HAP-1 (cell line): ENCODE measurements around the gene RECQL5.
A peak's percentile ranks its signal among the peaks of the same experiment; 100 is the strongest.

Experiments
- DNase-seq, 2 experiments: peaks; one replicate each; pipeline ENCODE4 v3.0.0-alpha.2; 2016 to 2020; ENCODE audit warnings: low spot score in 2 of 2
- H3K27me3 ChIP-seq: fragments of 250-450 bp; sonication (Bioruptor Pico); 2 replicates; pipeline ENCODE4 v1.5.1; 2020; ENCODE audit warnings: low read depth, mild to moderate bottlenecking, moderate library complexity
- H3K36me3 ChIP-seq: fragments of 250-450 bp; sonication (Bioruptor Pico); replicated peaks from 2 replicates; pipeline ENCODE4 v1.5.1; 2020; ENCODE audit warnings: mild to moderate bottlenecking
- H3K4me1 ChIP-seq: fragments of 250-450 bp; sonication (Bioruptor Pico); 2 replicates; pipeline ENCODE4 v1.5.1; 2020; ENCODE audit warnings: mild to moderate bottlenecking
- H3K4me3 ChIP-seq: fragments of 250-450 bp; sonication (Bioruptor Pico); 2 replicates; pipeline ENCODE4 v1.5.1; 2020; ENCODE audit warnings: mild to moderate bottlenecking, moderate library complexity
- H3K9me3 ChIP-seq: fragments of 250-450 bp; sonication (Bioruptor Pico); 2 replicates; pipeline ENCODE4 v1.5.1; 2020; ENCODE audit warnings: mild to moderate bottlenecking, moderate library complexity
- in situ Hi-C: fragments of 300-500 bp; cut with MboI; formaldehyde crosslinking; loops from 3 replicates; pipeline ENCODE4 v1.14.3; 2020; ENCODE audit warnings: low sequenced_read_pairs, inconsistent platforms, mixed read lengths

The RECQL5 gene

DNA sequence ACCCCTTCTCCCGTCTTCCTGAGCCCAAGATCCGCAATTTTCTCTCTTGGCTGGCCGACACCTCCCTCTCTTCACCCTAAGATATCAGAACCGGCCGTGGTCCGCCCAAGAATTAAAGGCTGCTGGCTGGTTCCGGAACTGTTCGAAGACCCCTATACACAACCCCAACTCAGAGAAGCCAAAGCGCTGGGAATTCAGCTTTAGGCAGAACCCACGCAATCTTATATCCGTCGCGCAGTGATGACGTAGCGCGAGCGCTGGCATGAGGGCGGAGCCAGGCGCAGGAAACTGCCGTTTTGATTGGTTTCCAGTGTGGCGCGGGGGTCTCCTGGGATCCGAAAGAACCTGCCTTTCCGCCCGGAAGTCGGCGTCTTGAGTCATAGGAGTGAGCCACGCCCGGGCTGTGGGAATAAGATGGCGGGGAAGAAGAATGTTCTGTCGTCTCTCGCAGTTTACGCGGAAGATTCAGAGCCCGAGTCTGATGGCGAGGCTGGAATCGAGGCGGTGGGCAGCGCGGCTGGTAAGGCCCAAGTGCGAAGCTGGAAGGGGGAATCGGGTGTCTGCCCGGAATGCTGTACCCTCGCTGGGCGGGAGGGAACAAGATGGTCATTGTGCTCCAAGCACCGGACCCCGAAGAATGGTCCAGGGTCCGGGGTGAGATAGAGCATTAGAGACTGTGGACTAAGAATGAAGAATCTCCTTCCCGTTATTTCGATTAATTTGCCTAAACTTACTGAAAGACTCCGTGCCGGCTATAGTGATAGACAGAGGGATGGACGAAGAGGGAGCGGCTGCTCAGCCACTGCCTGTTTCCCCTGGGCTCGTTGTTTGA lies at the start of gene RECQL5, which contains the start of gene SAP30BP:
Gene RECQL5 (minus strand): TSS at position 196 of the 832 bp plus-strand sequence. CDS start 597 bp downstream, outside the sequence.
Gene SAP30BP (plus strand): TSS at position 380 of the 832 bp plus-strand sequence. CDS start 35 bp downstream, at position 415.
- in situ Hi-C loops = no loop called here
- peak within 1 kb of the TSS; percentile 90 for H3K4me3 ChIP-seq
- no peaks in the 10 kb centered on the region for H3K9me3 ChIP-seq
- peaks cover 15% of the 10 kb centered on the region for H3K4me1 ChIP-seq
- H3K36me3 ChIP-seq = peaks cover 36% of the 10 kb centered on the region
- H3K27me3 ChIP-seq = no peaks in the 10 kb centered on the region
- DNase-seq = peak; percentile 96 to 98

DNA sequence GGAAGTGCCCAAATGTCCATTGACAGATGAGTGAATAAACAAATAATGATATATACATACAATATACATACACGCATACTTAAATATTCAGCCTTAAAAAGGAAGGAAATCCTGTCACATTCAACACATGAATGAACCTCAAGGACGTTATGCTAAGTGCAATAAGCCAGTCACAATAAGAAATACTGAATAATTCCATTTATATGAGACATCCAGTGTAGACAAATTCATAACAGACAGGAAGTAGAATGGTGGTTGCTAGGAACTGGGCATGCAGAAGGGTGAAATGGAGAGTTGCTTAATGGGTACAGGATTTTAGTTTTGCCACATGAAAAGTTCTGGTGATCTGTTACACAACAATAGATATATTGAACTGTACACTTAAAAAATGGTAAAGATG lies 45.5 kb upstream of the RECQL5 start:
- Histone ChIP-seq H3K4me3 (no peak overlapping the region), H3K4me1 (no peaks in the 10 kb centered on the region), H3K9me3 (no peaks in the 10 kb centered on the region), H3K27me3 (no peaks in the 10 kb centered on the region), H3K36me3 (no peaks in the 10 kb centered on the region)
- DNase-seq = no peak
- in situ Hi-C loops = no loop called here

DNA sequence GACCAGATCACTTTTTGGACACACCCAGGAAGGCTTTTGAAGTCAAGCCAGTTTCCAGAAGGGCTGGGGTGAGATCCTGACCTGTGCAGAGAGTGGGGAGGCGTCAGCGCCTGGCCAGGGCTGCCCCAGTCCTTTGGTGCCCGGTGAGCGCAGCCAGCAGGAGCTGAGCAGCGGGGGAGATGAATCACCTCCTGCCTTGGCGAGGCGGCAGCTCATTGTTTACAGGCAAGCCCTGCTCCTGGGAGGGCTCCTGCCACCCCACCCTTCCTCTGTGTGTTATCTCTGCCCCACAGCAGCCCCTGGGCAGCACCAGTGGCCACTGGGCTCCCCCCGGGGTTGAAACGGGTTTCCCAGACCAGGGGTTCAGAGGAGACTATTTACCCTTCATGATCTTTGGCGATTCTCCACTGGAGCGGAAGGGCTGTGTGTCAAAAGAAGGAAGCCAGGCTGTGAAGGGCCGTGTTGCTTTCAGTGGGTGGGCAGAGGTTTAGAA lies 40.2 kb upstream of the RECQL5 start:
- H3K4me3 ChIP-seq = no peak overlapping the region
- H3K27me3 ChIP-seq = no peaks in the 10 kb centered on the region
- H3K4me1 ChIP-seq = no peaks in the 10 kb centered on the region
- no peaks in the 10 kb centered on the region for H3K9me3 ChIP-seq
- no peak for DNase-seq
- peaks cover 47% of the 10 kb centered on the region for H3K36me3 ChIP-seq
- in situ Hi-C loops = no loop called here

- in situ Hi-C loops = no loop called here
- no peaks in the 10 kb centered on the region for H3K27me3 ChIP-seq
- peaks cover 56% of the 10 kb centered on the region for H3K36me3 ChIP-seq
- no peak for DNase-seq
- no peak overlapping the region for H3K4me3 ChIP-seq
- H3K4me1 ChIP-seq = no peaks in the 10 kb centered on the region
- H3K9me3 ChIP-seq = no peaks in the 10 kb centered on the region
Observed at GRCh38 chr17:75706042-75706728, 39.2 kb upstream of the RECQL5 start.

DNA sequence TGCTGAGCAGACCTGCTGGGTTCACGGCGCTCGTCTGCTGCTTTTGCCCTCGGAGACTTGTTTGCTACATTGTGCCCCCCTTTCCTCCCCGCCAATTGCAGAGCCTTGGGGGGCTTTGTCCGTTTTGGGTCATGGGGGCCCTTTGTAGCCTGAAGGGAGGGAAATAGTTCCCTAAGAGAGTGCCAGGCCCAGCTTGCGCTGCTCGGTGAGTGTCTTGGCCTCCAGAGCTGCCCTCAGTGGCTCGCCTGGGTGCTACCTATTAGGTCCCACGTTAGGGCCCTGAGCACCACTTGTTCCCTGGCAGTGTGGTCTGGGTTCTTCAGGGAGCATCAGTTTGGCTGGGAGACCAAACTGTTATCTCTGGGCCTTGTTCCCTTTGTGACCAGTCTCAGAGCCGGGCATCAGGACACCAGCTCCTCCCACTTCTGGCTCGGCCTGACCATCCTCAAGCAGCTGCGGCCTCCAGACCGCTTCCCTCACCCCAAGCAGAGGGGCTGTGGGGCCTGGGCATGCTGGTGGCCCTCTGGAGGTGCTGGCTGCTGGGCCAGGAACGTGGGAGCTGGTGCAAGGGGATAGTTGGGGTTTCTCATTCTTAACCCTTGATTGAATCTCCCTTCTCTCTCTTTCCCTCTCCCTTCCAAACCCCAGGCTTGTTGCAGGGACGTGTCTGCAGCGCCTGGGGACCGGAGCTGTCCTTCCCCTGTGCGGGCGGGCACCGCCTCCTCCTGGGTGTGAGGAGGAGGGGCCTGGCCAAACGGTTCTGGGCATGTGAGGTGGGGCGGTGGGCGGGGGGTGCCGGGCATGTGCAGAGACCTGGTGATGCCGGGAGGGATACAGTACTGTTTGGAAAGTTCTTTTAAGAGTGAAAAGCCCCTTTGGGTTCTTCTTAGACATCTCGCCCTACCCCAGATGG lies 38.3 kb upstream of the RECQL5 start:
- in situ Hi-C loops = no loop called here
- H3K27me3 ChIP-seq = no peaks in the 10 kb centered on the region
- H3K4me3 ChIP-seq = no peak overlapping the region
- no peaks in the 10 kb centered on the region for H3K4me1 ChIP-seq
- DNase-seq = no peak
- H3K9me3 ChIP-seq = no peaks in the 10 kb centered on the region
- peaks cover 66% of the 10 kb centered on the region for H3K36me3 ChIP-seq

DNA sequence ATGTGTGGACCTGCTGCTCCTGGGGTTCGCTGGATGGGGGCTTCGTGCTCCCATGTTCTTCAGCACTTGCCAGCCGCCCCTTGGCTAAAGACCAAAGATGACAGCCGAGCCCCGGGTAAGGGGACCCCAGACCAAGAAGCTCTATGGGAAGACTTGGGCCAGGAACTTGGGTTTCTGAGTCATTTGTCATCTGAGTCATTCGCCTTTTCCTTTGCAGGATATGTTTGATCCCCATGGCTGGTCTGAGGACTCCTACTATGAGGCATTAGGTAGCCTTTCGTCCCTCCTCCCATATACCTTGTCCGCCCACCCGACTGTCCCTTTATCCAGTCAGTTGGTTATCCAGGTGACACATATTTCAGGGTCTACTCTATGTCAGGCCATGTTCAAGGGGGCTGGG lies 36.6 kb upstream of the RECQL5 start:
- Histone ChIP-seq H3K27me3 (no peaks in the 10 kb centered on the region), H3K36me3 (peaks cover 82% of the 10 kb centered on the region), H3K9me3 (no peaks in the 10 kb centered on the region), H3K4me3 (no peak overlapping the region), H3K4me1 (no peaks in the 10 kb centered on the region)
- in situ Hi-C loops = no loop called here
- no peak for DNase-seq

- H3K4me1 ChIP-seq = no peaks in the 10 kb centered on the region
Observed at GRCh38 chr17:75703191-75703590, 36.2 kb upstream of the RECQL5 start.

DNA sequence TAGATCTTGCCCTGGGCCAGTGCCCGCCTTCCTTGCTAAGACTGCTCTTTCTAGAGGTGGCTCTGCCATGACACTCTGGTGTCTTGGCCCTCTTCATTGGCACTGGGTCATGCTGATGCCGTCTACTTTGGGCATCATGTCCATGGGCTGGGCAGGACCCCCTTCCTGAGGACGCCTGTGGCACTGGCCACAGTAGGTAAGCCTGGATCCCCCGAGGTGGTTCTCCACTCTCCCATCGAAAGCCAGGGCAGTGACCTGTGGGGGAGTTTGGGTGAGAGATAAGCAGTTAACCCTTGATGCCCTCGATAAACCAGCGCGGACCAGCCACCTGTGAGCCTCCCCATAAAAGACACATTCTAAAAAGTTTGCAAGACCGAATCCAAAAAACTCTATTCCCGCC lies 34.3 kb upstream of the RECQL5 start:
- DNase-seq = no peak
- in situ Hi-C loops = no loop called here
- Histone ChIP-seq H3K27me3 (no peaks in the 10 kb centered on the region), H3K4me1 (no peaks in the 10 kb centered on the region), H3K36me3 (peaks cover 86% of the 10 kb centered on the region), H3K4me3 (no peak overlapping the region), H3K9me3 (no peaks in the 10 kb centered on the region)

More at GRCh38 chr17:75703191-75703590, 36.2 kb upstream of the RECQL5 start:
- in situ Hi-C loops = no loop called here
- H3K36me3 ChIP-seq = peaks cover 82% of the 10 kb centered on the region
- H3K27me3 ChIP-seq = no peaks in the 10 kb centered on the region
- H3K9me3 ChIP-seq = no peaks in the 10 kb centered on the region
- no peak for DNase-seq
- H3K4me3 ChIP-seq = no peak overlapping the region

DNA sequence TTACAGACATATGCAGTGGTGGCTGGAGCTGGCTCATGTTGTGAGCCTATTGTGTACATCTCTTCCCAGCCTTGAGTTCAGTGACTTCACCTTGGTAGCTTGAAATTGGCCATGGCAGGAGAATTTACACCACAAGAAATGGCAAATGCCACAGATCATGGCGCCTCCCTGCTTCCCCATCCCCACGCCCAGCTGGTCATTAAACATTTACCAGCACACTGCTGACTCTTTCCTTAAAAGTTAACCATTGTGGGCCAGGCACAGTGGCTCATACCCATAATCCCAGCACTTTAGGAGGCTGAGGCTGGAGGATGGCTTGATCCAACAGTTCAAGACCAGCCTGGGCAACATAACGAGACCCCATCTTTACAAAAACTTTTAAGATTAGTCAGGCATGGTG lies 31.7 kb upstream of the RECQL5 start:
- Histone ChIP-seq H3K36me3 (peaks cover 79% of the 10 kb centered on the region), H3K4me3 (no peak overlapping the region), H3K9me3 (no peaks in the 10 kb centered on the region), H3K27me3 (no peaks in the 10 kb centered on the region), H3K4me1 (no peaks in the 10 kb centered on the region)
- in situ Hi-C loops = no loop called here
- no peak for DNase-seq

DNA sequence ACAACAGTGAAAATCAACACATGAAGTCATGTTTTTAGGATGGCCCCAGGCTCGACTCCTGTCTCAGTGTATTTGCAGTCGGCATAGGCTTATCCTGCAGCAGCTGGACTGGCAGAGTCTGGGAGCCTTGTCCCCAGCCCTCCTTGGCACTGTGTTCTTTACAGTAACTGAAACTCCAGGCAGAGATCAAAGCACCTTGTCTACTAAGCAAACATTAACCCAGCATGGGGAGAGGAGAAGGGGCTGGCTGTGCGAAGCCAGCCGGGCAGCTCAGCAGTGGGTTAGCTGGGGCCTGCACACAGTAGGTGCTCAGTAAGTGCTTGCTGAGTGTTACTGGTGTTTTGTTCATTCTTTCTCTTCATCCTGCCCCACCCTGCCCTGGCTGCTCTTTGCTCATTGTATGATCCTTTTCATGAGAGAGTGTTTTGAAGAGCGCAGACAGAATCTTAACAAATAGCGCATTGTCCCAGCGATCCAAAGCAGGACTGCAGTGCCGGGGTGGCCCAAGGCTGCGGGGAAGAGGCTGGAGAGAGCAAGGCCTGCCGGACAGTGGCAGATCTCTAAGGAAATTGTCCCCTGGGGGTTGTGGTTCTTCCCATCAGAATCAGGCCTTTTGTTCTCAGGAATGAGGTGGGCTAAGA lies 30.8 kb upstream of the RECQL5 start:
- no peaks in the 10 kb centered on the region for H3K4me1 ChIP-seq
- H3K4me3 ChIP-seq = no peak overlapping the region
- no peak for DNase-seq
- peaks cover 70% of the 10 kb centered on the region for H3K36me3 ChIP-seq
- H3K27me3 ChIP-seq = no peaks in the 10 kb centered on the region
- H3K9me3 ChIP-seq = no peaks in the 10 kb centered on the region
- in situ Hi-C loops = no loop called here

GRCh38 chr17:75695830-75696271 lies 28.9 kb upstream of the RECQL5 start:
- H3K27me3 ChIP-seq = no peaks in the 10 kb centered on the region
- in situ Hi-C loops = no loop called here
- no peak overlapping the region for H3K4me3 ChIP-seq
- H3K4me1 ChIP-seq = no peaks in the 10 kb centered on the region
- peaks cover 56% of the 10 kb centered on the region for H3K36me3 ChIP-seq
- no peaks in the 10 kb centered on the region for H3K9me3 ChIP-seq
- no peak for DNase-seq

- H3K36me3 ChIP-seq = peaks cover 50% of the 10 kb centered on the region
- H3K27me3 ChIP-seq = no peaks in the 10 kb centered on the region
- H3K9me3 ChIP-seq = no peaks in the 10 kb centered on the region
- in situ Hi-C loops = no loop called here
- H3K4me3 ChIP-seq = no peak overlapping the region
- no peaks in the 10 kb centered on the region for H3K4me1 ChIP-seq
- DNase-seq = no peak
Observed at GRCh38 chr17:75695141-75695829, 28.3 kb upstream of the RECQL5 start.
